HCT116 (cell line): Measurements from ENCODE around the gene MSH2. TPM values are rescaled to one million over a fixed set of nuclear protein-coding genes. Genes with fewer than 3 reads are reported as not detected.

Experiments
- ATAC-seq: fragments of 200-7000 bp; cut with Tn5 transposase; 2 replicates; pipeline ENCODE4 v1.9.1; 2020; ENCODE audit warnings: mild to moderate bottlenecking, moderate library complexity
- BruUV-seq: library from RNA; stranded (reverse); fragments of 400-500 nt; replicated peaks from 2 replicates; lab custom pipeline; 2021; lab: Mats Ljungman, UMichigan
- CTCF ChIA-PET: fragments of 300-600 bp; sonication (Branson Sonifier 250); formaldehyde crosslinking; loops from one replicate; lab custom pipeline; 2021; ENCODE audit warnings: antibody characterized with exemption; lab: Charles Lee
- POLR2A ChIA-PET: fragments of 300-600, 350-600 bp; sonication (Branson Sonifier 250); formaldehyde crosslinking; loops from one replicate; lab custom pipeline; 2021; ENCODE audit warnings: antibody characterized with exemption; lab: Charles Lee
- RAD21 ChIA-PET, 2 experiments: fragments of 300-600 bp; sonication (Branson Sonifier 250); formaldehyde crosslinking; loops; one replicate each; lab custom pipeline; 2023; ENCODE audit warnings: low total read pairs in 2 of 2; ENCODE audit not compliant: uncharacterized antibody in 2 of 2, unreplicated experiment in 2 of 2, low non-redundant PET in 1 of 2; lab: Charles Lee
- DNase-seq: peaks from one replicate; pipeline ENCODE4 v3.0.0-alpha.2; 2010; ENCODE audit warnings: low read depth, low spot score
- H2AFZ ChIP-seq: fragments of 200-600 bp; shearing (Covaris generic), sonication (generic); 2 replicates; pipeline ENCODE4 v1.6.1; 2017; ENCODE audit warnings: low read depth, mixed run types, mixed read lengths, antibody characterized with exemption, low read length; ENCODE audit not compliant: poor library complexity, severe bottlenecking
- H3K27ac ChIP-seq: 2 replicates; pipeline ENCODE4 v1.5.1; 2012; ENCODE audit warnings: low read depth, low read length
- H3K27me3 ChIP-seq: fragments of 200-600 bp; sonication (generic); 2 replicates; pipeline ENCODE4 v1.6.1; 2016; ENCODE audit warnings: mixed run types, low read length, mixed read lengths; ENCODE audit not compliant: insufficient read depth
- H3K36me3 ChIP-seq, 2 experiments: fragments of 200-500 bp in 1 of 2; fragments of 200-600 bp in 1 of 2; sonication (Bioruptor generic) in 1 of 2; sonication (generic) in 1 of 2; 2 replicates each; pipeline versions ENCODE4 v1.5.1 to v1.6.1; 2014 to 2016; ENCODE audit warnings: low read length in 2 of 2, inconsistent platforms in 1 of 2, mixed read lengths in 1 of 2, mixed run types in 1 of 2; ENCODE audit not compliant: insufficient read depth in 2 of 2, control insufficient read depth in 1 of 2
- H3K4me1 ChIP-seq, 2 experiments: fragments of 200-600 bp in 1 of 2; sonication (generic) in 1 of 2; 2 replicates each; pipeline versions ENCODE4 v1.5.1 to v1.6.1; 2012 to 2017; ENCODE audit warnings: low read length in 2 of 2, inconsistent platforms in 1 of 2, mild to moderate bottlenecking in 1 of 2, mixed read lengths in 1 of 2, mixed run types in 1 of 2, moderate library complexity in 1 of 2; ENCODE audit not compliant: insufficient read depth in 2 of 2, control insufficient read depth in 1 of 2
- H3K4me2 ChIP-seq: fragments of 200-600 bp; sonication (generic); 2 replicates; pipeline ENCODE4 v1.6.1; 2017; ENCODE audit warnings: mixed run types, low read length, mixed read lengths
- H3K4me3 ChIP-seq, 2 experiments: fragments of 200-600 bp in 1 of 2; sonication (generic) in 1 of 2; replicated peaks in 1 of 2; 2 replicates each; pipeline ENCODE4 v1.5.1; 2011 to 2016; ENCODE audit warnings: low read length in 2 of 2, control low read depth in 1 of 2, low read depth in 1 of 2, mild to moderate bottlenecking in 1 of 2, mixed read lengths in 1 of 2, mixed run types in 1 of 2
- H3K79me2 ChIP-seq: fragments of 200-600 bp; sonication (generic); 2 replicates; pipeline ENCODE4 v1.6.1; 2017; ENCODE audit warnings: mild to moderate bottlenecking, mixed run types, low read length, moderate library complexity, mixed read lengths; ENCODE audit not compliant: insufficient read depth
- H3K9ac ChIP-seq: fragments of 200-600 bp; sonication (generic); 2 replicates; pipeline ENCODE4 v1.6.1; 2016; ENCODE audit warnings: low read length, mixed read lengths
- H3K9me2 ChIP-seq: fragments of 200-600 bp; sonication (generic), shearing (Covaris generic); 2 replicates; pipeline ENCODE4 v1.6.1; 2017; ENCODE audit warnings: mixed run types, mild to moderate bottlenecking, moderate library complexity; ENCODE audit not compliant: insufficient read depth
- H3K9me3 ChIP-seq, 2 experiments: fragments of 200-500 bp in 1 of 2; fragments of 200-600 bp in 1 of 2; sonication (Bioruptor generic) in 1 of 2; sonication (generic) in 1 of 2; 2 replicates each; pipeline ENCODE4 v1.6.1; 2014 to 2017; ENCODE audit warnings: low read length in 2 of 2, mixed read lengths in 2 of 2, inconsistent platforms in 1 of 2, low read depth in 1 of 2, mild to moderate bottlenecking in 1 of 2, mixed run types in 1 of 2, moderate library complexity in 1 of 2; ENCODE audit not compliant: control insufficient read depth in 1 of 2, insufficient read depth in 1 of 2
- H4K20me1 ChIP-seq: fragments of 200-600 bp; sonication (generic), shearing (Covaris generic); 2 replicates; pipeline ENCODE4 v1.6.1; 2017; ENCODE audit warnings: mixed run types, mild to moderate bottlenecking, moderate library complexity; ENCODE audit not compliant: insufficient read depth
- CEBPB ChIP-seq: IDR thresholded peaks from 2 replicates; pipeline ENCODE4 v1.6.1; 2012; ENCODE audit warnings: low read depth
- EGR1 ChIP-seq: IDR thresholded peaks from 2 replicates; pipeline ENCODE4 v1.6.1; 2012; ENCODE audit warnings: low read depth
- ELF1 ChIP-seq: IDR thresholded peaks from 2 replicates; pipeline ENCODE4 v1.6.1; 2012; ENCODE audit warnings: low read depth, borderline replicate concordance
- EZH2phosphoT487 ChIP-seq: fragments of 200-600 bp; IDR thresholded peaks from 2 replicates; pipeline ENCODE4 v1.6.1; 2018; ENCODE audit warnings: antibody characterized with exemption, borderline replicate concordance
- JUND ChIP-seq: IDR thresholded peaks from 2 replicates; pipeline ENCODE4 v1.6.1; 2012
- POLR2AphosphoS5 ChIP-seq: IDR thresholded peaks from 2 replicates; pipeline ENCODE4 v1.6.1; 2011; ENCODE audit warnings: mild to moderate bottlenecking, low read depth, low read length, moderate library complexity
- RAD21 ChIP-seq: IDR thresholded peaks from 2 replicates; pipeline ENCODE4 v1.6.1; 2012; ENCODE audit warnings: low read depth, mild to moderate bottlenecking
- SIN3A ChIP-seq: IDR thresholded peaks from 2 replicates; pipeline ENCODE4 v1.6.1; 2012; ENCODE audit warnings: low read depth
- SP1 ChIP-seq: IDR thresholded peaks from 2 replicates; pipeline ENCODE4 v1.6.1; 2012; ENCODE audit warnings: low read depth
- SRF ChIP-seq: IDR thresholded peaks from 2 replicates; pipeline ENCODE4 v1.6.1; 2012; ENCODE audit warnings: low read depth
- TCF7L2 ChIP-seq: IDR thresholded peaks from 2 replicates; pipeline ENCODE4 v1.7.0; 2011; ENCODE audit warnings: borderline replicate concordance, inconsistent platforms; ENCODE audit not compliant: insufficient read depth, insufficient read length; ENCODE audit errors: extremely low read depth
- YY1 ChIP-seq: IDR thresholded peaks from 2 replicates; pipeline ENCODE4 v1.6.1; 2011; ENCODE audit warnings: low read length, low read depth, moderate library complexity, mild to moderate bottlenecking; ENCODE audit not compliant: insufficient replicate concordance; ENCODE audit errors: extremely low read depth
- ZBTB33 ChIP-seq: IDR thresholded peaks from 2 replicates; pipeline ENCODE4 v1.6.1; 2011; ENCODE audit warnings: mild to moderate bottlenecking, low read length, moderate library complexity; ENCODE audit not compliant: insufficient replicate concordance; ENCODE audit errors: extremely low read depth
- ZFX ChIP-seq: fragments of 450-650 bp; IDR thresholded peaks from 2 replicates; pipeline ENCODE4 v1.6.1; 2017
- ZNF274 ChIP-seq: fragments of 200-500 bp; sonication (Bioruptor generic); IDR thresholded peaks from 2 replicates; pipeline ENCODE4 v1.6.1; 2014; ENCODE audit warnings: mild to moderate bottlenecking, low read depth, low read length, inconsistent platforms
- intact Hi-C: fragments of 100-400 bp; cut with micrococcal nuclease; formaldehyde crosslinking; loops from 2 replicates; pipeline ENCODE4 v1.10.0; 2022
- total RNA-seq: library from RNA; stranded (reverse); gene quantifications from one replicate; pipeline ENCODE4 v1.2.1, GENCODE V29; 2021; ENCODE audit not compliant: unreplicated experiment
- TF ChIP-seq, protein P1 (sequence below), 3 experiments: fragments of 200-600 bp in 1 of 3; sonication (generic) in 1 of 3; IDR thresholded peaks in 2 of 3; conservative IDR thresholded peaks in 1 of 3; 2 replicates each; pipeline ENCODE4 v1.5.1; 2012 to 2017; ENCODE audit warnings: low read depth in 2 of 3, low read length in 2 of 3, antibody characterized with exemption in 1 of 3, borderline replicate concordance in 1 of 3, control low read depth in 1 of 3, mild to moderate bottlenecking in 1 of 3, mixed read lengths in 1 of 3, mixed run types in 1 of 3, moderate library complexity in 1 of 3; ENCODE audit not compliant: insufficient read depth in 1 of 3
- TF ChIP-seq, protein P2 (sequence below): IDR thresholded peaks from 2 replicates; pipeline ENCODE4 v1.6.1; 2012; ENCODE audit warnings: low read depth
- TF ChIP-seq, protein P3 (sequence below): IDR thresholded peaks from 2 replicates; pipeline ENCODE4 v1.6.1; 2012
- TF ChIP-seq, protein P4 (sequence below): IDR thresholded peaks from 2 replicates; pipeline ENCODE4 v1.6.1; 2012

The MSH2 gene
- total RNA-seq, 1 experiment from 2014 or later, result 54.9 TPM

DNA sequence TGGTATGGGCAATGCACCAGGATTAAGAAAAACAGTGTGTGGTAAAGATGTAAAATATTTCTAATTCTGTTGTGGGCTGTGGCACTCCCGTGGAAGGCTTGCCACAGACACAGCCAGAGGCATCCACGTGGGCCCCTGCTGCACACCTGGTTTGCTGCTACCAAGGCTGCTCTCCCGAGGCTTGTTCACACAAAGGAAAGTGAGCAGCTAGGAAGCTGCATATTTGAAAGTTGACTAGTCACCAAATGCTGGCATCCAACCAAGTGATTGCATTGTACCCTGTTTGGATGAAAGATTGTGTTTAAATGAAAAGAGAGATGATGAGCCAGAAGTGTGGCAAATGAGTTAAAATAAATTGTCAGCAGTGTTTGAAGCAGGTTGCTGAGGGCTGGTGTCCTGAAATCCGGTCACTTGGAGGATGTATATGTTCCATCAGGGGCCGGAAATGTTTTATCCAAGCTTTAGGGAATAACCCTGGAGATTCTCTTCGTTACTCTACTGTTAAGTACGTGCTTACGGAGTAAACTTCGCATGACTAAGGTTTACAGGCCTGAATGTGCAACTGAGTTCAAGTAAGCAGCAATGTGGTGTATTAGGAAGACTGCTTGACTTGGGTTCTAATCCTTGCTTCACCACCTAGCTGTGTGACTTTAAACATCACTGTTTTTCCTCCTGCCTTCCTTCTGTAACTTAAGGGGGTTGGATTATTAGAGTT is 86.1 kb downstream of the MSH2 start:
- peak; percentile 32 for DNase-seq
- Histone ChIP-seq H3K9me2 (no peaks in the 10 kb centered on the region), H3K27ac (peak overlapping the region; percentile 38; the same call in 1 of the 2 replicates), H4K20me1 (no peaks in the 10 kb centered on the region), H3K4me1 (peaks cover 35 to 40% of the 10 kb centered on the region in 2 experiments), H3K79me2 (no peaks in the 10 kb centered on the region), H3K36me3 (no peaks in the 10 kb centered on the region), H3K9ac (no peak overlapping the region), H2AFZ (no peak overlapping the region), H3K9me3 (no peaks in the 10 kb centered on the region), H3K4me2 (peak overlapping the region; percentile 37), H3K27me3 (no peaks in the 10 kb centered on the region), H3K4me3 (no peak overlapping the region)
- POLR2A ChIA-PET, result no interaction called here
- RAD21 ChIA-PET, result no interaction called here
- CTCF ChIA-PET, result interaction anchor here (1.5 kb wide), 1 partner anchor 52 kb away, joined by 5 read pairs; no protein-coding TSS in a partner anchor
- intact Hi-C loops, result no loop called here
- peak; percentile 85 for ATAC-seq
- no TSS peak for BruUV-seq
- TF ChIP-seq RAD21 (no peak), YY1 (no peak), EZH2phosphoT487 (no peak), ZBTB33 (no peak), EGR1 (no peak), ZFX (no peak), CEBPB (peak; percentile 66), ELF1 (no peak), SP1 (peak; percentile 34; the same call in 1 of the 2 replicates), SIN3A (peak; percentile 32; the same call in 1 of the 2 replicates), TCF7L2 (no peak), SRF (no peak), ZNF274 (no peak), POLR2AphosphoS5 (no peak), JUND (peak; percentile 46)
- TF ChIP-seq, protein P1, sequence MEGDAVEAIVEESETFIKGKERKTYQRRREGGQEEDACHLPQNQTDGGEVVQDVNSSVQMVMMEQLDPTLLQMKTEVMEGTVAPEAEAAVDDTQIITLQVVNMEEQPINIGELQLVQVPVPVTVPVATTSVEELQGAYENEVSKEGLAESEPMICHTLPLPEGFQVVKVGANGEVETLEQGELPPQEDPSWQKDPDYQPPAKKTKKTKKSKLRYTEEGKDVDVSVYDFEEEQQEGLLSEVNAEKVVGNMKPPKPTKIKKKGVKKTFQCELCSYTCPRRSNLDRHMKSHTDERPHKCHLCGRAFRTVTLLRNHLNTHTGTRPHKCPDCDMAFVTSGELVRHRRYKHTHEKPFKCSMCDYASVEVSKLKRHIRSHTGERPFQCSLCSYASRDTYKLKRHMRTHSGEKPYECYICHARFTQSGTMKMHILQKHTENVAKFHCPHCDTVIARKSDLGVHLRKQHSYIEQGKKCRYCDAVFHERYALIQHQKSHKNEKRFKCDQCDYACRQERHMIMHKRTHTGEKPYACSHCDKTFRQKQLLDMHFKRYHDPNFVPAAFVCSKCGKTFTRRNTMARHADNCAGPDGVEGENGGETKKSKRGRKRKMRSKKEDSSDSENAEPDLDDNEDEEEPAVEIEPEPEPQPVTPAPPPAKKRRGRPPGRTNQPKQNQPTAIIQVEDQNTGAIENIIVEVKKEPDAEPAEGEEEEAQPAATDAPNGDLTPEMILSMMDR (IDR thresholded peaks at IDR 0.05 in 2 of 3, conservative IDR thresholded peaks at IDR 0.05 in 1 of 3; ENCODE audit: borderline replicate concordance in 1 of 3, insufficient read depth in 1 of 3, low read depth in 2 of 3, low read length in 2 of 3), result no peak
- TF ChIP-seq, protein P2, sequence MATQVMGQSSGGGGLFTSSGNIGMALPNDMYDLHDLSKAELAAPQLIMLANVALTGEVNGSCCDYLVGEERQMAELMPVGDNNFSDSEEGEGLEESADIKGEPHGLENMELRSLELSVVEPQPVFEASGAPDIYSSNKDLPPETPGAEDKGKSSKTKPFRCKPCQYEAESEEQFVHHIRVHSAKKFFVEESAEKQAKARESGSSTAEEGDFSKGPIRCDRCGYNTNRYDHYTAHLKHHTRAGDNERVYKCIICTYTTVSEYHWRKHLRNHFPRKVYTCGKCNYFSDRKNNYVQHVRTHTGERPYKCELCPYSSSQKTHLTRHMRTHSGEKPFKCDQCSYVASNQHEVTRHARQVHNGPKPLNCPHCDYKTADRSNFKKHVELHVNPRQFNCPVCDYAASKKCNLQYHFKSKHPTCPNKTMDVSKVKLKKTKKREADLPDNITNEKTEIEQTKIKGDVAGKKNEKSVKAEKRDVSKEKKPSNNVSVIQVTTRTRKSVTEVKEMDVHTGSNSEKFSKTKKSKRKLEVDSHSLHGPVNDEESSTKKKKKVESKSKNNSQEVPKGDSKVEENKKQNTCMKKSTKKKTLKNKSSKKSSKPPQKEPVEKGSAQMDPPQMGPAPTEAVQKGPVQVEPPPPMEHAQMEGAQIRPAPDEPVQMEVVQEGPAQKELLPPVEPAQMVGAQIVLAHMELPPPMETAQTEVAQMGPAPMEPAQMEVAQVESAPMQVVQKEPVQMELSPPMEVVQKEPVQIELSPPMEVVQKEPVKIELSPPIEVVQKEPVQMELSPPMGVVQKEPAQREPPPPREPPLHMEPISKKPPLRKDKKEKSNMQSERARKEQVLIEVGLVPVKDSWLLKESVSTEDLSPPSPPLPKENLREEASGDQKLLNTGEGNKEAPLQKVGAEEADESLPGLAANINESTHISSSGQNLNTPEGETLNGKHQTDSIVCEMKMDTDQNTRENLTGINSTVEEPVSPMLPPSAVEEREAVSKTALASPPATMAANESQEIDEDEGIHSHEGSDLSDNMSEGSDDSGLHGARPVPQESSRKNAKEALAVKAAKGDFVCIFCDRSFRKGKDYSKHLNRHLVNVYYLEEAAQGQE, result no peak
- TF ChIP-seq, protein P3, sequence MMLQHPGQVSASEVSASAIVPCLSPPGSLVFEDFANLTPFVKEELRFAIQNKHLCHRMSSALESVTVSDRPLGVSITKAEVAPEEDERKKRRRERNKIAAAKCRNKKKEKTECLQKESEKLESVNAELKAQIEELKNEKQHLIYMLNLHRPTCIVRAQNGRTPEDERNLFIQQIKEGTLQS, result no peak
- TF ChIP-seq, protein P4, sequence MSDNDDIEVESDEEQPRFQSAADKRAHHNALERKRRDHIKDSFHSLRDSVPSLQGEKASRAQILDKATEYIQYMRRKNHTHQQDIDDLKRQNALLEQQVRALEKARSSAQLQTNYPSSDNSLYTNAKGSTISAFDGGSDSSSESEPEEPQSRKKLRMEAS, result peak; percentile 41; the same call in 1 of the 2 replicates
